Right atrium auricular region (tissue), 2 donors: ENCODE results near the gene PA2G4. TPM values are rescaled to one million over a fixed set of nuclear protein-coding genes. Genes with fewer than 3 reads are reported as not detected.

Experiments
- DNase-seq: peaks from one replicate; pipeline ENCODE4 v3.0.0-alpha.2; 2019; ENCODE audit warnings: low spot score
- H3K27ac ChIP-seq, 2 donors: fragments of 200-600 bp; sonication (generic); 1 replicate in 1 of 2; 2 replicates in 1 of 2; pipeline ENCODE4 v1.5.1; 2016 to 2019
- H3K27me3 ChIP-seq, 2 donors: fragments of 200-600 bp; sonication (generic); one replicate each; pipeline versions ENCODE4 v1.5.1 to v1.6.0; 2017 to 2019
- H3K36me3 ChIP-seq: fragments of 200-600 bp; sonication (generic); one replicate; pipeline ENCODE4 v1.5.1; 2016
- H3K4me1 ChIP-seq, 2 donors: fragments of 200-600 bp; sonication (generic); one replicate each; pipeline versions ENCODE4 v1.5.1 to v1.6.0; 2017 to 2019
- H3K4me3 ChIP-seq, 2 donors: fragments of 200-600 bp; sonication (generic); 1 replicate in 1 of 2; 2 replicates in 1 of 2; pipeline ENCODE4 v1.5.1; 2017 to 2019; ENCODE audit warnings: mild to moderate bottlenecking in 1 of 2, moderate library complexity in 1 of 2
- H3K9me3 ChIP-seq, 2 donors: fragments of 200-600 bp; sonication (generic); one replicate each; pipeline ENCODE4 v1.5.1; 2019
- CTCF ChIP-seq, 2 donors: fragments of 200-600 bp; sonication (generic); IDR thresholded peaks; one replicate each; pipeline ENCODE4 v1.5.1; 2019; ENCODE audit warnings: antibody characterized with exemption in 2 of 2
- total RNA-seq, 2 donors: library from RNA; depleted of rRNA; stranded (reverse); fragments of >200 nt; gene quantifications; one replicate each; pipeline ENCODE4 v1.1.0, GENCODE V29; 2016

Gene PA2G4
- total RNA-seq, 2 donors from 2014 or later, result 91.4 to 116 TPM

GRCh38 chr12:56129942-56130495 lies 25.7 kb downstream of the PA2G4 start:
- no peak for TF ChIP-seq CTCF (IDR thresholded peaks at IDR 0.05)
- Histone ChIP-seq H3K27me3 (no peaks in the 10 kb centered on the region), H3K27ac (peak overlapping the region; percentile 90), H3K4me3 (peak overlapping the region; percentile 67 to 77), H3K36me3 (peaks cover 37% of the 10 kb centered on the region), H3K4me1 (peaks cover 0 to 40% of the 10 kb centered on the region in 2 donors), H3K9me3 (no peaks in the 10 kb centered on the region)
- no peak for DNase-seq

DNA sequence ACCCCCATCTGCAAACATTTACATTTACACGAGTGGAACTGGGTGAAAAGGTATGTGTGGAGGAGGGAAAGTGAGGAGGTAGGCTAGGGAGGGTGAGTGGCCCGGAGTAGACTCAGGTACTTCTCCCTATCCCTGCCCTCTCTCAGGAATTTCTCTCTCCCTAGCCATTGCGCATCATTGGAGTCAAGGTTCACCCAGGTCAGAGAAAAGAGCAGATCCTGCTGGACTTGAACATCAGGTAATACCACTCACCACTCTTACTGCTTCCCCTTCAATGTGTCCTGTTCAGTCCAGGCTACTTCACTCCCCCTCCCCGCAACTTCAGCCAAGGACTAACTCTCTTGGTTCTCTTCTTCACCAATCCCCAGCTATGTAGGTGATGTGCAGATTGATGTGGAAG lies 26.5 kb downstream of the PA2G4 start:
- peaks cover 0 to 36% of the 10 kb centered on the region in 2 donors for H3K4me1 ChIP-seq
- peaks cover 40% of the 10 kb centered on the region for H3K36me3 ChIP-seq
- DNase-seq, result no peak
- H3K27me3 ChIP-seq, result no peaks in the 10 kb centered on the region
- H3K4me3 ChIP-seq, result no peak overlapping the region
- H3K27ac ChIP-seq, result no peak overlapping the region
- no peak for TF ChIP-seq CTCF (IDR thresholded peaks at IDR 0.05)
- H3K9me3 ChIP-seq, result no peaks in the 10 kb centered on the region

DNA sequence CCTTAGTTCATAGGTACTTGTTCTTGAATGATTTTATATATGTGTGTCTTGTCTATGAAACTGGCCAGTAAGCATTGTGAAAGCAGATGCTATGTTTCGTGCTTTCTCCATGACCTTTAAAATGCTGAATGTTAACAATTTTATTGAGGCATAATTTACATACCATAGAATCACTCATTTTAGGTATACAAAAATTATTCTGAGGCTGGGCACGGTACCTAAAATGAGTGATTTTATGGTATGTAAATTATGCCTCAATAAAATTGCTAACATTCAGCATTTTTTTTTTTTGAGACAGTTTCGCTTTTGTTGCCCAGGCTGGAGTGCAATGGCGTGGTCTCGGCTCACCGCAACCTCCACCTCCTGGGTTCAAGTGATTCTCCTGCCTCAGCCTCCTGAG lies 30.5 kb downstream of the PA2G4 start:
- Histone ChIP-seq H3K27me3 (no peaks in the 10 kb centered on the region), H3K27ac (no peak overlapping the region), H3K4me1 (peaks cover 0 to 6% of the 10 kb centered on the region in 2 donors), H3K4me3 (no peak overlapping the region), H3K36me3 (peaks cover 79% of the 10 kb centered on the region), H3K9me3 (no peaks in the 10 kb centered on the region)
- no peak for DNase-seq
- TF ChIP-seq CTCF (IDR thresholded peaks at IDR 0.05), result no peak

DNA sequence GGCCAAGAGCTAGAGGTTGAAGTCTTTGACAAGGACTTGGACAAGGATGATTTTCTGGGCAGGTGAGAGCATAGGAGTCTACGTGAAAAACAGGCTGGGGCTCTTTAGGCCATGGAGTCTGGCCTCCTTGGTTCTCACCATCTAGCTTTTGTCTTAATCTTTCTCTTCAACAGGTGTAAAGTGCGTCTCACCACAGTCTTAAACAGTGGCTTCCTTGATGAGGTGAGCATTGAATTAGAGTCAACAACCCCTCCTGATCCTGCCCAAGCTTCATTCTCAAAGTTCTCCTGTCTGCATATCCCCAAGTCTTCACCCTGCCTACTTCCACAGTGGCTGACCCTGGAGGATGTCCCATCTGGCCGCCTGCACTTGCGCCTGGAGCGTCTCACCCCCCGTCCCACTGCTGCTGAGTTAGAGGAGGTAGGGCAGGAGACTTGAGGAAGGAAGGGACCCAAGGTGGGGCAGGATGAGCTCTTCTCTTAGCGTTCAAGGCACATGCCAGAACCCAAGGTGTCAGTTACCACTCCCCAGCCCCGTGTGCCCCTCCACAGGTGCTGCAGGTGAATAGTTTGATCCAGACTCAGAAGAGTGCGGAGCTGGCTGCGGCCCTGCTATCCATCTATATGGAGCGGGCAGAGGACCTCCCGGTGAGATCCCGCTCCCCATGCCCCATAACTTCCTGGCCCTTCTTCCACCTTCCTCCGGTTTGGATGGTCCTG lies 33.7 kb downstream of the PA2G4 start:
- no peak overlapping the region for H3K27ac ChIP-seq
- H3K9me3 ChIP-seq, result no peaks in the 10 kb centered on the region
- H3K4me1 ChIP-seq, result peaks cover 0 to 2% of the 10 kb centered on the region in 2 donors
- H3K27me3 ChIP-seq, result no peaks in the 10 kb centered on the region
- peaks cover 88% of the 10 kb centered on the region for H3K36me3 ChIP-seq
- no peak for DNase-seq
- no peak for TF ChIP-seq CTCF (IDR thresholded peaks at IDR 0.05)
- no peak overlapping the region for H3K4me3 ChIP-seq

DNA sequence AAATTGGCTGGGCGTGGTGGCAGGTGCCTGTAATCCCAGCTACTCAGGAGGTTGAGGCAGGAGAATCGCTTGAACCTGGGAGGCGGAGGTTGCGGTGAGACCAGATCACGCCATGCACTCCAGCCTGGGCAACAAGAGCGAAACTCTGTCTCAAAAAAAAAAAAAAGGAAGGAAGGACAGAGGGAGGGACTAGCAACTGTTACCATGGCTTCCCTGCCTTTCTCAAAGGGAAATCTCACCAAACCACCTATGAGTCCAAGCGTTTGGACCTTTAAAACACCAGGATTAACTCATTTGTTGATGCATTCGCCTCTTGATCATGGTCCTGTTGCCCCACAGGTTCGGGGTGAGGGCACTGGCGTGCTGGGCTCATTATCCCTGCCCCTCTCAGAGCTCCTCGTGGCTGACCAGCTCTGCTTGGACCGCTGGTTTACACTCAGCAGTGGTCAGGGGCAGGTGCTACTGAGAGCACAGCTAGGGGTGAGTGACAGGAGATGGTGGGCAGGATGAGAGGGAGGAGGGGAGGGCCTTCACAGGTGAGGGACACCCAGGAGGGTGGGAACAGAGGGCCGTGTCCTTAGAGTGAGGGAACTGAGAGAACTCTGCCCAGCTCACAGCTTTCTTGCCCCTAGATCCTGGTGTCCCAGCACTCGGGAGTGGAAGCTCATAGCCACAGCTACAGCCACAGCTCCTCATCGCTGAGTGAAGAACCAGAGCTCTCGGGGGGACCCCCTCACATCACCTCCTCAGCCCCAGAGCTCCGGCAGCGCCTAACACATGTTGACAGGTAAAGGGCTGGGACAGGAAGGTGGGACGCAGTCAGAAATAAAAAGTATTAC lies 37.8 kb downstream of the PA2G4 start:
- DNase-seq, result no peak
- H3K4me3 ChIP-seq, result no peak overlapping the region
- no peaks in the 10 kb centered on the region for H3K9me3 ChIP-seq
- H3K27me3 ChIP-seq, result no peaks in the 10 kb centered on the region
- peaks cover 0 to 16% of the 10 kb centered on the region in 2 donors for H3K4me1 ChIP-seq
- no peak for TF ChIP-seq CTCF (IDR thresholded peaks at IDR 0.05)
- peaks cover 75% of the 10 kb centered on the region for H3K36me3 ChIP-seq
- peak overlapping the region in 1 of 2 donors; percentile 74 for H3K27ac ChIP-seq
